ELR (cell line): ENCODE results near the gene NACA2.
"Not testable (repeated sequence)": the region's sequence is repeated elsewhere in the genome, so short reads cannot be mapped to it uniquely, and the experiment has no call there.

Experiments
- DNase-seq: peaks from one replicate; pipeline ENCODE4 v3.0.0-alpha.2; 2015; ENCODE audit warnings: low read depth

The NACA2 gene

DNA sequence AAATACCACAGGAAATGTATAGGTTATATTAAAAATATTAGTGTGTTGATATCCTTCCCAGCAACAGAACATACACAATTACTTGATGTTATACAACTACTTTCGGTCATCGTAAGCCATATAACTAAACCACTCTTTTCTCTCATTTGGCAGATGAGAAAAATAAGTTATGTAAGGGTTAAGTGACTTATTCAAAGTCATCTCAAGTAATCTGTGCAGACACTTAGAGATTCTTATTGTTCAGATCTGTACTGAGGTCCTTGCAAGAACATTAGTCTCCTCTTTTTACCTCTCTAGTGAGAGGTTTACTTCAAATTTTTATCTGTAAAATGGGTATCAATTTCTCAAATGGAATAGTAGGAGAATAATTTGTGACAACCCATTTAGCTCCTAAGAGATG is 15.0 kb downstream of the NACA2 start:
- DNase-seq = no peak

DNA sequence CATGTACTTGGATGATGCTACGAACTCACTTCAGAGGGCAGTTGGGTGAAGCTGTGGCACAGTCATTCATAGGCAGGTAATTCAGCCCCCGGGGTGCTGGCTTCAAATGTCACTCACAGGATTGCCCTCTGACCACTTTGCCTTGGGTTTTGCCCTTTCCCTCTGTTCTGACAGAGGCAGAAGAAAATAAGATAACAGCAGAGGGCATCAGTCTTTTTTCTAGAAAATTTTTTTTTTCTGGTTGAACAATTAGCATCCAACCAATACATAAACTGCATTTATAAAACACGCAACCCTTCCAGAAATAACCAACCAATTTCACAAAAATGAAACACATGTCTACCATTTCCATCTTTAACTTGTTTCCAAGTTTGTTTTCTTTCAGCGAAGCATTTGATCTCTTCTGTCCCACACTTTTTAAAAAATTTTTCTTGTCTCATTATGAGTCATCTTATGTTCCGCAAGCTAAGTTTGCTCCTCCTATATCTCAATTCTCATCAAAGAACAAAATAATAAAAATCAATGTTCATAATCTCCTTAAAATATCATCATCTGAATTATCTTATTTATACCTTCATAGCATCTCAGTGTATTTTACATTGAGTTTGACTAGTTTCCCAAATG is 15.6 kb downstream of the NACA2 start:
- DNase-seq = peak; percentile 53

DNA sequence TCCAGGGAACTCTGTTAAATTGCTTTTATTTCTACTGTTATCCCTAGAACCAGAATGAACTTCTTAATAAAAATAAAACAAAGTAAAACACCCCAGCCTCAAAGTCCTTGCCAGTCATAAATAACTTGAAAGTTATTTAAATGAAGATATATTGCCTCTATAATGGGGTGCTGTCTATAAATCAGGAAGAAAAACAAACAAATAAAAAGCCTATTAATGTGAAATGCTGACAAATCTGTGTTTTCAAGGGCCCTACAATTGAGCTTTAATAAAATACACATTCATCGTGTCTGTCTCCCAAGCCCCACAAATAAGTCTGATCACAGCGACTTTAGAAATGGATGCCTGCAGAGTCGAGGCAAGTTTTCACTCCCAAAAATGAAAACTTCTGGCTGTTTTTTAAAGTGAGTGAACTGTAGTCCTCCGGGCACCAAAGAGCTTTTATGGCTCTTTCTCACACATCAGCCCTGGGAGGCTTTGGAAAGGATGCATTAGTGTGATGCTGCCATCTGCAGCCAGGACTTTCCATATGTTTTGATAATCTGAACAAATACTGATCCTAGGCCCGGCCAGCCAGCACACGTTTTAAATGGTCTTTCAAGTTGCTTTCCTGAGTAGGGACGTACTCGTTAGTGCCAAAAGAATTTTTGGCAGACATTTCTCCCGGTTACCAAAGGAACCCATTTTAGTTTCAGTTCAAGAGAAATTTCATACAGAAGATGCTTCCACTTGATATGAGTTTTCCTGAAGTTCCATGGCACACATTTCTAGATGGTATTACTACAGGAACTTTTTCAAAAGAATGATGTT is 16.3 kb downstream of the NACA2 start:
- peak; percentile 72 for DNase-seq

DNA sequence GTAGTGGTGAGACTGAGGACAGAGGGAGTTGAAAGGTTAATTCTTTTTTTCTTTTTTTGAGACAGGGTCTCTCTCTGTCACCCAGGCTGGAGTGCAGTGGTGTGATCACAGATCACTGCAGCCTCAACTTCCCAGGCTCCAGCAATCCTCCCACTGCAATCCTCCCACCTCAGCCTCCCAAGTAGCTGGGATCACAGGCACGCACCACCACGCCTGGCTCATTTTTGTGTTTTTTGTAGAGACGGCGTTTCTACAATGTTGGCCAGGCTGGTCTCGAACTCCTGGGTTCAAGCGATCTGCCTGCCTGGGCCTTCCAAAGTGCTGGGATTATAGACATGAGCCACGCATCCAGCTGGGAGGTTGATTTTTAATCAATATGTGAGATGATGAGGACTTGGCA is 18.5 kb downstream of the NACA2 start:
- DNase-seq = not testable (repeated sequence)

DNA sequence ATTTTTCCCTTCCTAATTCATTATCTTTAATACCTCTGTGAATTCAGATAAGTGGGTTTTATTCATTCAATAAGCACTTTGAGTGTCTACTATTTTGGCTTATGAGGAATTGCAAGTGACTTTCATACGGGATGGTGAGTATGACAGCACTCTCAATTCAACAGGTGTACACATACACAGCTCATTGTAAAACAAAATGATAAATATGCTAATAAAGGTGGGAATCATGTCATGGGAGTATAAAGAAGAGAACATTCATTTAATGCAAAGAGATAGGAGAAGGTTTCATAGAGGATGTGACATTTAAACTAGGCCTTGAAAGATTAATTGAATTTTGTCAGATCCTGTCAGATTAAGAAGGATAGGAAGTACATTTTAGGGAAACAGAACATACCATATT is 19.4 kb downstream of the NACA2 start:
- DNase-seq = no peak

DNA sequence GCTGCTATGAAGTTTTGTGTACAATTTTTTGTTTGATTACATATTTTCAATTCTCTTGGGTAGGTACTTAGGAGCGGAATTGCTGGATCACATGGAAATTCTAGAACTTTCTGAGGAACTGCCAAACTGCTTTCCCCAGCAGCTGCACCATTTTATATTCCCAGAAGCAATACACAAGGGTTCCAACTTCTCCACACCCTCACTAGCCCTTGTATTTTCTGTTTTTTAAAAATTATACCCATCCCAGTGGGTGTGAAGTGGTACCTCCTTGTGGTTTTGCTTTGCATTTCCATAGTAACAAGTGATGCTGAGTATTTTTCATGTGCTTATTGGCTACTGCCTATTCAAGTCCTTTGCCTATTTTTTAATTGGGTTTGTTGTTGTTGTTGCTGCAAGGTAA is 20.9 kb downstream of the NACA2 start:
- peak; percentile 53 for DNase-seq

DNA sequence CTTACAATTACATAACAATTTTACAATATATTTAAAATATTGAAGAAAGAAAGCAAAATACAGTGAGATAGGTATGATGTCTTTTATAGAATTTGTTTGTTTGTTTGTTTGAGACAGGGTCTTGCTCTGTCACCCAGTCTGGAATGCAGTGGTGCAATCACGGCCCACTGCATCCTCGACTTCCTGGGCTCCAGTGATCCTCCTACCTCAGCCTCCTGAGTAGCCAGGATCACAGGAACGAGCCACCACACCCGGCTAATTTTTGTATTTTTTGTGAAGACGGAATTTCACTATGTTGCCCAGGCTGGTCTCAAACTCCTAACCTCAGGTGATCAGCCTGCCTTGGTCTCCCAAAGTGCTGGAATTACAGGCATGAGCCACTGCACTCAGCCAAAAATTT is 21.5 kb downstream of the NACA2 start:
- DNase-seq = not testable (repeated sequence)

DNA sequence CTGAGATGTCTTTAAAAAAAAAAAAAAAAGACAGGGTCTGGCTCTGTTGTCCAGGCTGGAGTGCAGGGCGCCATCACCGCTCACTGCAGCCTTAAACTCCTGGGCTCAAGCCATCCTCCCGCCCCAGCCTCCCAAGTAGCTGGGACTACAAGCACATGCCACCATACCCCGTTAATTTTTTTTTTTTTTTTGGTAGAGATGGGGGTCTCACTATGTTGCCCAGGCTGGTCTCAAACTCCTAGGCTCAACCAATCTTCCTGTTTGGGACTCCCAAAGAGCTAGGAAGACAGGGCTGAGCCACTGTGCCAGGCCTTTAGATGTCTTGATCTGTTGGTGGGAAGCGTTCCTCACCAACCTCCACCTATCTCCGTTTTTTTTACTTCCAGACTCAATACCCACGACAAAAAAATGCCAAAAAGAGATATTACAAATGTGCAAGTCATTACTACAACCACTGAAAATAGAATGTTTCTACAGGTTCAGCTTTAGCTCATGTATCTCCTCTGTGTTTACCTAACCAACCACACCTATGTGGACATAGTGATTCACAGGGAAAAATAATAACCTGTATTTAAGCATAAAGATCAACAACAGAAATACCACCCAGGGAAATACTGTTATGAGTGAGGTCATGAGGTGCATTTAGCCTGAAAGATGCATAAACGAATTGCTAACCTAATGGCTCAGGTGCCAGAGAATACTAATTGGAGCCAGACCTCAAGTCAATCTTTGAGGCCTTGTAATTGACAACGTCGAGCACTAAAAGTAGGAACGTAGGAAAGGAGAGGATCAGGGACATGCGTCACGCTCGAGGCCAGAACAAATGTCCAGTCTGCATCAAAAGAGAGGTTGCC is 22.6 kb downstream of the NACA2 start:
- DNase-seq = no peak

DNA sequence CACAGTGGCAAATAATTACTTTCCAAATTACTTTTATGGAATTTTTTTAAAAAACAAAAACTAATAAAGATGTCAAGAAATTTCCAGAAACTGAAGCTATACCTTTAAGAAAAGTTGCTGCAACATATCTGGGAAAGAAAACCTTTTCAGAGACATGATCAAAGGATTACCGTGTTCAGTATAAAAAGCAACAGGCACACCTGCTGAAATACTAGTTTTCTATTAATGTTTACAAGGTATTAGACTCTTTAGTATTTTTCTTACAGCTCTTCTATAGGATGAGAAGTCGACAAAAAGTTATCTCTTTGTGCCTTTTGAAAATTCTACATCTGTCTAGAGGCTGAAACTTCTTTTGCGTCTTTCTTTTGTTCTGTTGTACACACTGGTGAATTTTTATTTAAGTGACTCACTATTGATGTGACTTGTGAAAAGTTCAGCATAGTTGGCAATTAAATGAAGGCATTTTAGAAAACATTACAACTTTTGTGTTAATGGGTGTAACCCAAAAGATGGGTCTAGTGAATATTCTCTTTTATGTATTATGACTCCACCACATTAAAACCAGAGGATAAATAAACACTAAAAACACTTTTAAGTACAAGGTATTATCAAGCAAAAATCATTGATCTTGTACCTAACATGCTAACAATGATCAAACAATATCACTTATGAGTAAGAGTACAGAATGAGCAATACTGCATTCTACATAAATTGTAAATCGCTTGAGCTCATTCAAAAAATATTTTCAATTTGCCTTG is 23.8 kb downstream of the NACA2 start:
- DNase-seq = no peak

DNA sequence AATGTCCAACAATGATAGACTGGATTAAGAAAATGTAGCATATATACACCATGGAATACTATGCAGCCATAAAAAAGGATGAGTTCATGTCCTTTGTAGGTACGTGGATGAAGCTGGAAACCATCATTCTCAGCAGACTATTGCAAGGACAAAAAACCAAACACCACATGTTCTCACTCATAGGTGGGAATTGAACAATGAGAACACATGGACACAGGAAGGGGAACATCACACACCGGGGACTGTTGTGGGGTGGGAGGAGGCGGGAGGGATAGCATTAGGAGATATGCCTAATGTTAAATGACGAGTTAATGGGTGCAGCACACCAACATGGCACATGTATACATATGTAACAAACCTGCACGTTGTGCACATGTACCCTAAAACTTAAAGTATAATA is 24.6 kb downstream of the NACA2 start:
- not testable (repeated sequence) for DNase-seq

DNA sequence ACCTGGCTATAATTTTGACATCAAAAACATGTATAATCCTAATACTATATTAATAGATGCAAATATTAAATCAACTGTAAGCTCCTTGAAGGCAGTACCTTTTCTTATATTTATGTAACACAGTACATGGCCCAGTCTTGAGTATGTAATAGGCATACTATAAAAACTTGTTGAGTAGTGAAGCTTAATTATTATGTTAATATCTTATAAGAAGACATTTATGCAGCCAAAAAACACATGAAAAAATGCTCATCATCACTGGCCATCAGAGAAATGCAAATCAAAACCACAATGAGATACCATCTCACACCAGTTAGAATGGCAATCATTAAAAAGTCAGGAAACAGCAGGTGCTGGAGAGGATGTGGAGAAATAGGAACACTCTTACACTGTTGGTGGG is 25.2 kb downstream of the NACA2 start:
- DNase-seq = not testable (repeated sequence)

DNA sequence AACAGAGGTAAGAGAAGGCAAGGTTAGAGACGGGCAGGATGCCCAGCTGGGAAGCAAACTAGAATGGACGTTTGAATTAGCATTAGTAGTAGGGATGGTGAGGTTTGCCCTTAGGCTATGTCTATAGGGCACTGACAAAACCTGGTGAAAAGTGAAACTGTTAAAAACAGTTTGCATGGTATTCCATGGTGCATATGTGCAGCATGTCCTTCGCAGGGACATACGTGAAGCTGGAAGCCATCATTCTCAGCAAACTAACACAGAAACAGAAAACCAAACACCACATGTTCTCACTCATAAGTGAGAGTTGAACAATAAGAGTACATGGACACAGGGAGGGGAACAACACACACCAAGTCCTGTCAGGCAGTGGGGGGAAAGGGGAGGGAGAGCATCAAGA is 25.8 kb downstream of the NACA2 start:
- no peak for DNase-seq

DNA sequence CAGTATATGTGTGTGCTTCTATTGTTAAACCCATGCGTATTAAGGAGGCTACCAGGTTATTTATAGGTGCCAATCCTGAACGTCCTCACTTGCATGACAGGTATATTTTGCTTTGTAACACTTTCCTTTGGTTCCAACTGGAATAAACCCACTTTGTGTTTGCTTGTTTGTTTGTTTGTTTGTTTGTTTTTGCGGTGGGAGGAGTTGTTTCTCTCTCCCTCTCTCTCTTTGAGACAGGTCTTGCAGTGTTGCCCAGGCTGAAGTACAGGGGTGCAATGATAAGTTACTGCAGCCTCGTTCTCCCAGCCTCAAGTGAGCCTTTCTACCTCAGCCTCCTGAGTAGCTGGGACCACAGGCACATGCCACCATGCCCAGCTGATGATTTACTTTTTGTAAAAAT is 28.7 kb downstream of the NACA2 start:
- no peak for DNase-seq

DNA sequence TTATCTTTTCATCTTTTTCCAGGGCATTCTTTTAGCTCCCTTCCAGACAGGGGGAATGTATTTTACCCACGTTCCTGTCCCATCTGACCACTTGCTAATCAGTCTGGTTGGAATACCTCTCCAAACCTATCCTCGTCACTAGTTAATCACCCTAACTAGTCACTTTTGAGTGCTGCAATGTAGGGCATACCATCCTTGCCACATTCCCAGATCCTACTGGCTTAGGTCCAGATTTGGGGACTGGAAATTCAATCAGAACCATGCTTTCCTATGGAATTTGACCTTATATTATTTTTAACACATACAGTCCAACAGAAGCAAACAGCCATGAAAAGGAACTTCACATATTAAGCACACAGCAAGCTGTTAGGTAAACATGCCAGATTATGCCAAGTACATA is 29.7 kb downstream of the NACA2 start:
- DNase-seq = no peak

DNA sequence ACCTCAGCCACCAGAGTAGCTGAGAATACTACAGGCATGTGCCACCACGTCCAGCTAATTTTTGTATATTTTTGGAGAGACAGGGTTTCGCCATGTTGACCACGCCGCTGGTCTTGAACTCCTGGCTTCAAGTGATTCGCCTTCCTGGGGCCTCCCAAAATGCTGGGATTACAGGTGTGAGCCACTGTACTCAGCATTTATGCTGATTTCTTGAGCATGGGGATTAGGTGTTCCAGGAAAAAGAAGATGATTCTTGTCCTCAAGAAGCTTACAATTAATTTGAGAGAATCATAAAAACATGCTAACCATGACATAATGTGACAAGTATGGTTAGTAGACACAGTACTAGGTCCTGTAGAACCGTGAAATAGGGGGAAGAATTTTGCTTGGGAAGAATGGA is 30.9 kb downstream of the NACA2 start:
- no peak for DNase-seq

DNA sequence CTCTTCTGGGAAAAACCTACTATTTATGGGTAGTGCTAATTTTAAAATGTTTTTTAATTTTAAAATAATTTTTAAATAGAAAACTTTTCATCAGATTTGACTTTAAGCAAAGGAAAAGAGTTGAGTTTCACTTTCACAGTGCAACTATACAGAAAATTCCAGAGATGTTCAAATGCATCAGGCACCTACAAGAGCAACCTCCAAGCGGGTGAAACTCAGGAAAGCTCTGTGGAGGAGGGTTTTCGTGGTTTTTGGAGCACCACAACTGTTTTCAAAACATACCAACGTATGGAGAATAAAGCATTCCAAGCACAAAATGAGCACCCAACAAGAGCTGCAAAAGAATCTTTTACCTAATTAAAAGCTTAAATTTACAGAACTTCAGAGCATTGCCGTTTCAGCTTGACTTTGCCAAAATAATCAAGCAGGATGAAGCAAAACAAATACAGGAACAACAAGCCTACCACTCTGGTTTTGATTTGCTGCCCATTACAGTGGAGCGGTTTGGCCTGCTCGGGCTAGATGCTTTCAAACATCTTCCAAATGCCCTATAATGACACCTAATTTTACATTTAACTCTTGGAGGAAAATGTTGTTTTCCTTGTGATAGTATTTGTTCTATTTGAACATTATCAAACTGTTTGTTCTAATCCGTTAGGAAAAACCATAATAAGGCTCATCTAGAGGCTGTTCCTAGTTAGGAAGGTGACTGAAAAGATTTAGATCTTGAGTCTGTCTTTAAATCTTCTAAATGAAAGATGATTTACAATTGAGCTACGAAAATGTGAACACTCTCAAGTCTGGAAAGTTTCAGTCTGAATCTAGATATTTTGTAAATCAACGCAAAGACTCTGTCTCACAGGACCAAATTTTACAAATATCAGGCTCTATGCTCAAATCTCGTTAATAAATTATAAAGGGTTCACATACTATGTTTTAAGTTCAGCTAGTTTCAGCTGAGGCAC is 34.5 kb downstream of the NACA2 start:
- no peak for DNase-seq

DNA sequence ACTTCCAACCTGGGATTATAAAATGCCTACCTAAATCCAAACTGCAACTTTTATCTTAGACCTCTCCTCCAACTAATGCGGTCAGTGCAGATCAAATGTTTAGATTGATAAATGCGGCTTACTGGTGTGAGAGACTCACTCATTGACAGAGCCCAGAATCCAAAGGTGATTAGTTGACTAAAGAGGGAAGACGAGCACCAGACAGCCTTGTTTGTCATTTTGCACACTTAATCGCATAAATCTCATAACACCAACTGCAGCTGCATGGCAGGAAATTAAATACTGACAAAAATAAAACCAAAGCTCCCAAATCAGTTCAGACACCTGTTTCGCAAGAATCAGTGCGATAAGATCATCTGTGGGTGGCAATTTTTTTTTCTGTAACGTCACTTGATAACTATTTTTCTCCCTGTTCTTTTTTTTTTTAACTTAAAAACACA is 35.9 kb downstream of the NACA2 start:
- no peak for DNase-seq

DNA sequence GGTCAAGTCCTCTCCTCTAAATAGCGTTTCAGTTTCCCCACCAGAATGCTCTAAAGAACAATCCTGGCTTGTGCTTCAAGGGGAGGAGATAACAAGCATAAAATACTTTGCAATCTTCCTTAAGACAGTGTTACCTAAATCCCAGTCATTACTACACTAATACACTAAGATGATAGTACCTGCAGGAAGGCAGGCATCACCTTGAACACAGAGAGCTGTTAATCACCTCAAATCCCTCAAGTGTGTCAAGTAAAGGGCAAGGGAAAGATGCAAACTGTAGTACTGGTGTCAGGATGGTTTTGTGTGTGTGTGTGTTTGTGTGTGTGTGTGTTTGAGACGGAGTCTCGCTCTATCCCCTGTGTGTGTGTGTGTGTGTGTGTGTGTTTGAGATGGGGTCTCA is 36.8 kb downstream of the NACA2 start:
- DNase-seq = no peak

DNA sequence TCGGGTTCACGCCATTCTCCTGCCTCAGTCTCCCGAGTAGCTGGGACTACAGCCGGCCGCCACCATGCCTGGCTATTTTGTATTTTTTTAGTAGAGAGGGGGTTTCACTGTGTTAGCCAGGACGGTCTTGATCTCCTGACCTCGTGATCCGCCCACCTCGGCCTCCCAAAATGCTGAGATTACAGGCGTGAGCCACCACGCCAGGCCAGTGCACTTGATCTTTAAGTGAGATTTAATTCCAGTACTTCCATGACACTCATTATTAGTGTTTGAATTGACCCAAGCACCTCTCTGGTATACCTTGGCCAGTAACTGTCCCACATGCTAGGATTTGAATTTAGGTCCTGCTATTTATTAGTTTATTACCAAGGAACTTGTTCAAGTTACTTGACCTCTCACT is 38.5 kb downstream of the NACA2 start:
- DNase-seq = not testable (repeated sequence)

DNA sequence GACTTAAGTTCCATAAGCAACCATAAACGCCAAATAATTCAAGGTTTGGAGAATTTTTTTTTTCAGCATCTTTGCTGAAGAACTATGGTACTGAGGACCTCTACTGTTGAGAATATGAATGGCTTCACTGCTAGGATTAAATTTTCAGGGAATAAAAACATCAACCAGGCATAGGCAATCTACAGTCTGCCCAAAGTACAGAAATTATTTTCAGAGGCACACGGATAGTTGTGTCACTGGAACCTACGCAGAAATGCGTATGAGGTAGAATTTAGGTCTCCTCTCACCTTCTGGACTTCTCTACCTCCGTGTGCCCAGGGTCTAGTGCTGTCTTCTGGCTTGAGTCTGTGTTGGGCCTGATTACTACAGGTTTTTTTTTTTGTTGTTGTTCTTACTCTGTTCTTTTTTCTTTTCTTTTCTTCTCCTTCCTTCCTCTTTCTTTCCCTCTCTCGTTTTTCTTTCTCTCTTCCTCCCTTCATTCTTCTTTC is 39.7 kb downstream of the NACA2 start:
- DNase-seq = peak; percentile 77

DNA sequence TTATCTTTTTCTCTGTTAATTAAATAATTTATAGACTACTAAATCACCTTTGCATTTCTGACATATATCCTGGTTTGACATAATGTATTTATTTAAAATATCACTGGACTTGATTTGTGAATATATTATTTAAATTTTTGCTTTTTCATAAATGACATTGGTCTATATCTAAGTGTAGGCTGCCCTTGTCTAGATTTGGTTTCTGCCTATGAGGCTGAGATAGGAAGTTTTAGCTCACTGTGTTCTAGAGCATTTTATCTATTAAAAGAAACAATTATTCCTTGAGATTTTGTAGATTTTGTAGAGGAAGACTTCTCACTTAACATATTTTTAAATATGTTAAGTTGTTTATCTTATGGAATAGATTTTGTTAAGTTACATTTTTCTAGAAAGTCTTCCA is 43.9 kb downstream of the NACA2 start:
- DNase-seq = no peak
